Smooth muscle cell (in vitro differentiated cells): ENCODE results near the gene CNGB1. TPM values are rescaled to one million over a fixed set of nuclear protein-coding genes. Genes with fewer than 3 reads are reported as not detected.

ENCODE experiments used
- DNase-seq: peaks from one replicate; lab custom pipeline; 2025; ENCODE audit not compliant: unreplicated experiment; lab: John Stamatoyannopoulos, UW
- H2AFZ ChIP-seq: fragments of 200-600 bp; sonication (generic); 2 replicates; pipeline ENCODE4 v1.6.0; 2016; ENCODE audit warnings: antibody characterized with exemption, low read depth, mild to moderate bottlenecking
- H3F3A ChIP-seq: fragments of 200-600 bp; sonication (generic); 2 replicates; pipeline ENCODE4 v1.6.0; 2017; ENCODE audit warnings: antibody characterized with exemption, low read depth
- H3K27ac ChIP-seq: fragments of 200-600 bp; sonication (generic); 2 replicates; pipeline ENCODE4 v1.5.1; 2016; ENCODE audit warnings: low read depth, mild to moderate bottlenecking
- H3K27me3 ChIP-seq: fragments of 200-600 bp; sonication (generic); 2 replicates; pipeline ENCODE4 v1.6.1; 2016; ENCODE audit warnings: low read depth, mild to moderate bottlenecking
- H3K36me3 ChIP-seq: fragments of 200-600 bp; sonication (generic); 2 replicates; pipeline ENCODE4 v1.5.1; 2016; ENCODE audit warnings: low read depth
- H3K4me1 ChIP-seq: fragments of 200-600 bp; sonication (generic); 2 replicates; pipeline ENCODE4 v1.5.1; 2016; ENCODE audit warnings: low read depth
- H3K4me2 ChIP-seq: fragments of 200-600 bp; sonication (generic); 2 replicates; pipeline ENCODE4 v1.6.0; 2016; ENCODE audit warnings: mild to moderate bottlenecking
- H3K4me3 ChIP-seq: fragments of 200-600 bp; sonication (generic); 2 replicates; pipeline ENCODE4 v1.5.1; 2016; ENCODE audit warnings: mild to moderate bottlenecking
- H3K79me2 ChIP-seq: fragments of 200-600 bp; sonication (generic); 2 replicates; pipeline ENCODE4 v1.6.0; 2016; ENCODE audit warnings: low read depth, mild to moderate bottlenecking
- H3K9ac ChIP-seq: fragments of 200-600 bp; sonication (generic); 2 replicates; pipeline ENCODE4 v1.6.0; 2016; ENCODE audit warnings: low read depth
- H3K9me3 ChIP-seq: fragments of 200-600 bp; sonication (generic); replicated peaks from 2 replicates; pipeline ENCODE4 v1.5.1; 2016; ENCODE audit warnings: low read depth
- H4K20me1 ChIP-seq: fragments of 200-600 bp; sonication (generic); 2 replicates; pipeline ENCODE4 v1.6.0; 2016; ENCODE audit warnings: low read depth
- WGBS: methylation state at CpG from one replicate; pipeline ENCODE4 v1.1.7; 2016; ENCODE audit warnings: low lambda C conversion rate; 5-methylcytosine and 5-hydroxymethylcytosine counted together
- polyA plus RNA-seq: library from polyadenylated mRNA; unstranded; fragments of >200 nt; fragmentation: Nextera tagmentation; extraction: Ambion mirVana; gene quantifications from 2 replicates; pipeline ENCODE4 v1.2.1, GENCODE V29; 2016
- total RNA-seq: library from RNA; depleted of rRNA; stranded (reverse); fragments of >200 nt; gene quantifications from 2 replicates; pipeline ENCODE4 v1.2.3, GENCODE V29; 2014
- TF ChIP-seq, protein P1 (sequence below): fragments of 200-600 bp; sonication (generic); IDR thresholded peaks from 2 replicates; pipeline ENCODE4 v1.5.1; 2017; ENCODE audit warnings: borderline replicate concordance, mild to moderate bottlenecking, antibody characterized with exemption; ENCODE audit not compliant: insufficient read depth, poor library complexity, severe bottlenecking

CNGB1 gene
- total and polyA plus RNA-seq, 2 experiments from 2014 or later: not detected

DNA sequence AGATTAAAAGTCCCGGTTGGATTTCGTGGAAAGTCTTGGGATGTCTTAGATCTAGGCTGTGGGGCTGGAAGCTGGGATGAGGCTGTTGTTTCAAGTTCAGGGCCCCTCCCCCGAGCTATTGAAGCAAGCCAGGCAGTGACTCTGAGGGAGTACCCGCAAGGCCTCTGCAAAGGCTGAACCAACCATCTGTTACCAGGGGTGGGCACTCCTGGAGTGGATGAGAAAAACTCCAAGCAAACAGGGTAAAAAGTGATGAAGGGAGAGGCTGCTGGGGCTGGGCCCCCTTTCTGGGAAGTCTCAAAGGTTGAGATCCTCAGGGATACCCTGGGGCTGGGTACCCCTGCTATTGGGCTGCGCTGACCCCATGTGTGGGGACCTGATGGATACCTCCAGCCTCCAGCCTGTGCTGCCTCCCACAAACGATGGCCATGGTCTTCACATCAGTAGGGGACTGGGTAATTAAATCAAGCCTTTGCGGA lies 86.2 kb downstream of the CNGB1 start:
- TF ChIP-seq, protein P1, sequence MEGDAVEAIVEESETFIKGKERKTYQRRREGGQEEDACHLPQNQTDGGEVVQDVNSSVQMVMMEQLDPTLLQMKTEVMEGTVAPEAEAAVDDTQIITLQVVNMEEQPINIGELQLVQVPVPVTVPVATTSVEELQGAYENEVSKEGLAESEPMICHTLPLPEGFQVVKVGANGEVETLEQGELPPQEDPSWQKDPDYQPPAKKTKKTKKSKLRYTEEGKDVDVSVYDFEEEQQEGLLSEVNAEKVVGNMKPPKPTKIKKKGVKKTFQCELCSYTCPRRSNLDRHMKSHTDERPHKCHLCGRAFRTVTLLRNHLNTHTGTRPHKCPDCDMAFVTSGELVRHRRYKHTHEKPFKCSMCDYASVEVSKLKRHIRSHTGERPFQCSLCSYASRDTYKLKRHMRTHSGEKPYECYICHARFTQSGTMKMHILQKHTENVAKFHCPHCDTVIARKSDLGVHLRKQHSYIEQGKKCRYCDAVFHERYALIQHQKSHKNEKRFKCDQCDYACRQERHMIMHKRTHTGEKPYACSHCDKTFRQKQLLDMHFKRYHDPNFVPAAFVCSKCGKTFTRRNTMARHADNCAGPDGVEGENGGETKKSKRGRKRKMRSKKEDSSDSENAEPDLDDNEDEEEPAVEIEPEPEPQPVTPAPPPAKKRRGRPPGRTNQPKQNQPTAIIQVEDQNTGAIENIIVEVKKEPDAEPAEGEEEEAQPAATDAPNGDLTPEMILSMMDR: no peak
- Histone ChIP-seq H3K27ac (no peak overlapping the region), H3K4me3 (no peak overlapping the region), H3K4me2 (no peak overlapping the region), H3F3A (no peaks in the 10 kb centered on the region), H4K20me1 (no peaks in the 10 kb centered on the region), H3K4me1 (peaks cover 6% of the 10 kb centered on the region), H3K79me2 (no peaks in the 10 kb centered on the region), H3K27me3 (peaks cover 24% of the 10 kb centered on the region), H3K36me3 (no peaks in the 10 kb centered on the region), H2AFZ (no peak overlapping the region), H3K9me3 (no peaks in the 10 kb centered on the region), H3K9ac (no peak overlapping the region)
- DNase-seq: no peak
- 75% methylated on average over 7 of the region's 7 CpGs for WGBS

- TF ChIP-seq, protein P1: no peak
- Histone ChIP-seq H3K9ac (no peak overlapping the region), H3K4me1 (peaks cover 6% of the 10 kb centered on the region), H4K20me1 (no peaks in the 10 kb centered on the region), H3K27me3 (peaks cover 24% of the 10 kb centered on the region), H3K4me2 (no peak overlapping the region), H3K4me3 (no peak overlapping the region), H2AFZ (no peak overlapping the region), H3K79me2 (no peaks in the 10 kb centered on the region), H3K36me3 (no peaks in the 10 kb centered on the region), H3K9me3 (no peaks in the 10 kb centered on the region), H3F3A (no peaks in the 10 kb centered on the region), H3K27ac (no peak overlapping the region)
- WGBS: 67% methylated on average over 21 of the region's 51 CpGs
- no peak for DNase-seq
These were observed 86.8 kb downstream of the CNGB1 start for GRCh38 chr16:57883953-57884654.

DNA sequence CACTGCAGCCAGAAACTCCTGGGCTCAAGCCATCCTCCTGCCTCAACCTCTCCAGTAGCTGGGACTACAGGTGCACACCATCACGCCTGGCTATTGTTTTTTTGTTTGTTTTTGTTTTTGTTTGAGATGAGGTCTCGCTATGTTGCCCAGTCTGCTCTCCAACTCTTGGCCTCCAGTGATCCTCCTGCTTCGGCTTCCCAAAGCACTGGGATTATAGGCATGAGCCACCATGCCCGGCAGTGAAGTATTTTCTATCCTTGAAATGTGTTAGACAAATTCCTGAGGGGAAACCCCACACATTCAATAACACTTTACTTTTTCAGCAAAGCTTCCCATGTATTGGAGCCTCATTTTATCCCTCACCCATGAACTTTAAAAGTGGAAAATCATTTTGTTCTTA lies 87.4 kb downstream of the CNGB1 start:
- Histone ChIP-seq H3K9me3 (no peaks in the 10 kb centered on the region), H3K4me3 (no peak overlapping the region), H3K36me3 (no peaks in the 10 kb centered on the region), H4K20me1 (no peaks in the 10 kb centered on the region), H3K9ac (no peak overlapping the region), H3K27me3 (peaks cover 24% of the 10 kb centered on the region), H3K4me2 (no peak overlapping the region), H2AFZ (no peak overlapping the region), H3F3A (no peaks in the 10 kb centered on the region), H3K79me2 (no peaks in the 10 kb centered on the region), H3K4me1 (peaks cover 6% of the 10 kb centered on the region), H3K27ac (no peak overlapping the region)
- WGBS: 53% methylated on average over 4 of the region's 4 CpGs
- DNase-seq: no peak
- TF ChIP-seq, protein P1: no peak

GRCh38 chr16:57882792-57883191 lies 88.1 kb downstream of the CNGB1 start:
- Histone ChIP-seq H3K4me2 (no peak overlapping the region), H2AFZ (no peak overlapping the region), H3F3A (no peaks in the 10 kb centered on the region), H3K27me3 (peaks cover 24% of the 10 kb centered on the region), H3K79me2 (no peaks in the 10 kb centered on the region), H4K20me1 (no peaks in the 10 kb centered on the region), H3K4me1 (peaks cover 6% of the 10 kb centered on the region), H3K9me3 (no peaks in the 10 kb centered on the region), H3K36me3 (no peaks in the 10 kb centered on the region), H3K9ac (no peak overlapping the region), H3K27ac (no peak overlapping the region), H3K4me3 (no peak overlapping the region)
- TF ChIP-seq, protein P1: no peak
- no peak for DNase-seq
- WGBS: 36% methylated on average over 7 of the region's 7 CpGs
